ENCODE results near the gene TBC1D22A. TPM values are rescaled to one million over a fixed set of nuclear protein-coding genes. Genes with fewer than 3 reads are reported as not detected.
"Not testable (repeated sequence)": the region's sequence is repeated elsewhere in the genome, so short reads cannot be mapped to it uniquely, and the experiment has no call there.

The TBC1D22A gene
- total RNA-seq, 6 experiments from 2014 or later: 10.9 to 18.1 (median 14.0) TPM

DNA sequence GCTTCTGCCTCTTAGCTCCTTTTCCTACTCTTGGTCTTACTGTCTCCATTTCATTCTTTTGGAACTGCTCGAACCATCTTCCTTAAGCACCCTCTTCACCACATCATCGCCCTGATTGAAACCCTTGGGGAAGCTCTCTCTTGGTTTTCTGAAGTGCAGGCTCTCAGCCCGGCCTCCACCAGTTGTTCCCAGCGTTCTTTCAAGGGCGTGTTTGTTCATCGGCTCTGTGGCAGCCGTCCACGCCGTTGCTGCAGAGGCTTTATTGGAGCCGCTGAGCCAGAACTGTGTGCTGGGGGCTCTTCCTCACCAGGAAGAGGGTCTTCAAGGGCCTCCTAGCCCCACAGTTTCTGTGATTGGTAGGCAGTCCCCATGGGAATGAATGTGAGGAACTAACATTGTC lies 214.1 kb downstream of the TBC1D22A start:
- no peak for ATAC-seq
- intact Hi-C loops (cut with DNase I): no loop called here

DNA sequence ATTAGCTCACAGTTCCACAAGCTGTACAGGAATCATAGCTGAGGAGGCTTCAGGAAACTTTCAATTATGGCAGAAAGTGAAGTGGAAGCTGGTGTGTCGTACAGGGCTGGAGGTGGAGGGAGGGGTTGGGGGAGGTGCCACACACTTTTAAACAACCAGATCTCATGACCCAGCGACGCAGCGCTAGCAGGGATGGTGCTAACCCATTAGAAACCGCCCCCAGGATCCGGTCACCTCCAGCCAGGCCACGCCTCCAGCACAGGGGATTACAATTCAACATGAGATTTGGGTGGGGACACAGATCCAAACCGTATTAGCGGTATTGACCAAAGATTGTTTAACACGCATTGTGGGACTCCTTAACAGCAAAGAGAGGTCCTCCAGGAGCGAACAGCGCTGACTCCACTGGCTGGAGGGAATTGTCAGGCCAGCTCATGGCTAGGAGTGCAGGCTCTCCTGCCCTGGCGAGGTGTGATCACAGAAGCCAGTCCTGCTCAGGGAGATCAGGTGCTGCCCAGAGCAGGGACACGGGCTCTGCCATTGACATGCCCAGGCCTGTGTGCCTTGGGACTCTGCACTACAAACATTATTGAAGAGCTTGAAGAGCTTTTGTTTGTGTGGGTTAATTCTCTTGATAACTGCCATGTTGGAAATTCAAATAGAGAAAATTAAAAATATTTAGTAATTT lies 215.3 kb downstream of the TBC1D22A start:
- Histone ChIP-seq H3K27me3 (no peaks in the 10 kb centered on the region), H3K36me3 (peaks cover 0 to 5% (median under 1%) of the 10 kb centered on the region in 4 donors), H3K4me1 (no peaks in the 10 kb centered on the region), H3K4me3 (no peak overlapping the region), H3K9me3 (no peaks in the 10 kb centered on the region), H3K27ac (no peak overlapping the region)
- intact Hi-C loops (cut with DNase I): no loop called here
- 98% methylated on average over 5 of the region's 14 CpGs for WGBS (ENCODE audit: insufficient coverage, low coverage, low lambda C conversion rate, missing lambda C conversion rate)
- no peak for ATAC-seq
- DNase-seq: no peak
- no peak for TF ChIP-seq POLR2A (IDR thresholded peaks at IDR 0.05)
- TF ChIP-seq, protein P1, sequence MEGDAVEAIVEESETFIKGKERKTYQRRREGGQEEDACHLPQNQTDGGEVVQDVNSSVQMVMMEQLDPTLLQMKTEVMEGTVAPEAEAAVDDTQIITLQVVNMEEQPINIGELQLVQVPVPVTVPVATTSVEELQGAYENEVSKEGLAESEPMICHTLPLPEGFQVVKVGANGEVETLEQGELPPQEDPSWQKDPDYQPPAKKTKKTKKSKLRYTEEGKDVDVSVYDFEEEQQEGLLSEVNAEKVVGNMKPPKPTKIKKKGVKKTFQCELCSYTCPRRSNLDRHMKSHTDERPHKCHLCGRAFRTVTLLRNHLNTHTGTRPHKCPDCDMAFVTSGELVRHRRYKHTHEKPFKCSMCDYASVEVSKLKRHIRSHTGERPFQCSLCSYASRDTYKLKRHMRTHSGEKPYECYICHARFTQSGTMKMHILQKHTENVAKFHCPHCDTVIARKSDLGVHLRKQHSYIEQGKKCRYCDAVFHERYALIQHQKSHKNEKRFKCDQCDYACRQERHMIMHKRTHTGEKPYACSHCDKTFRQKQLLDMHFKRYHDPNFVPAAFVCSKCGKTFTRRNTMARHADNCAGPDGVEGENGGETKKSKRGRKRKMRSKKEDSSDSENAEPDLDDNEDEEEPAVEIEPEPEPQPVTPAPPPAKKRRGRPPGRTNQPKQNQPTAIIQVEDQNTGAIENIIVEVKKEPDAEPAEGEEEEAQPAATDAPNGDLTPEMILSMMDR (IDR thresholded peaks at IDR 0.05): no peak

More for the DNA sequence above, 214.1 kb downstream of the TBC1D22A start:
- Histone ChIP-seq H3K36me3 (peaks cover 0 to 5% (median under 1%) of the 10 kb centered on the region in 4 donors), H3K27me3 (no peaks in the 10 kb centered on the region), H3K4me1 (no peaks in the 10 kb centered on the region), H3K27ac (no peak overlapping the region), H3K9me3 (no peaks in the 10 kb centered on the region), H3K4me3 (no peak overlapping the region)
- no peak for DNase-seq
- TF ChIP-seq, protein P1 (IDR thresholded peaks at IDR 0.05): no peak
- TF ChIP-seq POLR2A (IDR thresholded peaks at IDR 0.05): no peak
- 91% methylated on average over 9 of the region's 10 CpGs for WGBS (ENCODE audit: insufficient coverage, low coverage, low lambda C conversion rate, missing lambda C conversion rate)

DNA sequence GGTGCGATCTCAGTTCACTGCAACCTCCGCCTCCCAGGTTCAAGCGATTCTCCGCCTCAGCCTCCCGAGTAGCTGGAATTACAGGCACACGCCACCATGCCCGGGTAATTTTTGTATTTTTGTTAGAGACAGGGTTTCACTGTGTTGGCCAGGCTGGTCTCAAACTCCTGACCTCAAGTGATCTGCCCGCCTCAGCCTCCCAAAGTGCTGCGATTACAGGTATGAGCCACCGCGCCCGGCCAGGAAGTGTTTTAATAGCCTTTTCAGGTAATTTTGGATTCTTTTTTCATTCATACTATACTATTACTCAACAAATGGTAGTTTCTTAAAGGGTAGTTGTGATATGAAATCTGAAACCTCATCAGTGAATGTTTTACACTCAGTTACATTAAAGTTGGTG lies 216.2 kb downstream of the TBC1D22A start:
- H3K36me3 ChIP-seq; H3K4me1 ChIP-seq; H3K27ac ChIP-seq; DNase-seq; H3K9me3 ChIP-seq; H3K4me3 ChIP-seq; intact Hi-C loops (cut with DNase I); H3K27me3 ChIP-seq; ATAC-seq: not testable (repeated sequence)
- 93% methylated on average over 12 of the region's 12 CpGs for WGBS (ENCODE audit: insufficient coverage, low coverage, low lambda C conversion rate, missing lambda C conversion rate)

DNA sequence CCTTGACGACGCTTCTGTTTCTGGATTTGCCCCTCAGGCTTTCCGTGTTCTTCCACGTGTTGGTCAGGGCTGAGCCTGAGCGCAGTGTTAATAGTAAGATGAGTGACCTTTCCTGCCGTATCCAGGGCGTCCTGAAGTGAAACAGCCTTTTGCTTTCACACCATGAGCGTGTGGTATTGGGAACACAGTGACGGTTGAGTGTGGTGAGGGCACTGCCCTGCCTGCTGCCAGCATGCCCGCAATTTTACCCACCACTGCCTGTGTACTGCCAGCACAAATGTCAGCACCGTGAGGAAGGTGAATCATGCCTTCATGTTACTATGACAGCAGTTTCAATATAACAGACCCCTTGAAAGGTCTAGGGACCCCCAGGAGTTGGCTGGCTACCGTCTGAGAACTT lies 217.1 kb downstream of the TBC1D22A start:
- Histone ChIP-seq H3K9me3 (no peaks in the 10 kb centered on the region), H3K36me3 (peaks cover 0 to 5% (median under 1%) of the 10 kb centered on the region in 4 donors), H3K27ac (no peak overlapping the region), H3K4me1 (no peaks in the 10 kb centered on the region), H3K27me3 (no peaks in the 10 kb centered on the region), H3K4me3 (no peak overlapping the region)
- 92% methylated on average over 5 of the region's 12 CpGs for WGBS (ENCODE audit: insufficient coverage, low coverage, low lambda C conversion rate, missing lambda C conversion rate)
- DNase-seq: no peak
- TF ChIP-seq, protein P1 (IDR thresholded peaks at IDR 0.05): no peak
- no peak for TF ChIP-seq POLR2A (IDR thresholded peaks at IDR 0.05)
- ATAC-seq: no peak
- intact Hi-C loops (cut with DNase I): no loop called here

DNA sequence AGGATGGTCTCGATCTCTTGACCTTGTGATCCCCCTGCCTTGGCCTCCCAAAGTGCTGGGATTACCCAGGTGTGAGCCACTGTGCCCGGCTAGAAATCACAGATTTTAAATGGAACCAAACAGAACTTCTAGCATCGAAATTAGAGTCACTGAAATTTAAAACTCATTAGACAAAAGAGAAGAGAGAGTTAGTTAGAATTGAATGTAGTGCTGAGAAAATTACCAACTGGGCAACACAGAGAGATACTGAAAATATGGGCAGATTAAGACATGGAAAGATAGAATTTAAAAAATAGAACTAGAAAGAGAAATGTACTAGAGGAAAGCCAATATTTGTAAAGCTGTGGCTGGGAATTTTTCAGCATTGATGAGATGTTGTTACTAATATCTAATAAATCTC lies 217.9 kb downstream of the TBC1D22A start:
- ATAC-seq: no peak
- TF ChIP-seq, protein P1 (IDR thresholded peaks at IDR 0.05): no peak
- TF ChIP-seq POLR2A (IDR thresholded peaks at IDR 0.05): no peak
- Histone ChIP-seq H3K4me1 (no peaks in the 10 kb centered on the region), H3K27ac (no peak overlapping the region), H3K4me3 (no peak overlapping the region), H3K27me3 (no peaks in the 10 kb centered on the region), H3K36me3 (peaks cover 0 to 5% (median under 1%) of the 10 kb centered on the region in 4 donors), H3K9me3 (no peaks in the 10 kb centered on the region)
- no peak for DNase-seq
- 100% methylated on average over 2 of the region's 3 CpGs for WGBS (ENCODE audit: insufficient coverage, low coverage, low lambda C conversion rate, missing lambda C conversion rate)
- intact Hi-C loops (cut with DNase I): no loop called here

Data from right lobe of liver (tissue), 6 donors.